Measurements from ENCODE around the gene SNX2.

SNX2 gene

DNA sequence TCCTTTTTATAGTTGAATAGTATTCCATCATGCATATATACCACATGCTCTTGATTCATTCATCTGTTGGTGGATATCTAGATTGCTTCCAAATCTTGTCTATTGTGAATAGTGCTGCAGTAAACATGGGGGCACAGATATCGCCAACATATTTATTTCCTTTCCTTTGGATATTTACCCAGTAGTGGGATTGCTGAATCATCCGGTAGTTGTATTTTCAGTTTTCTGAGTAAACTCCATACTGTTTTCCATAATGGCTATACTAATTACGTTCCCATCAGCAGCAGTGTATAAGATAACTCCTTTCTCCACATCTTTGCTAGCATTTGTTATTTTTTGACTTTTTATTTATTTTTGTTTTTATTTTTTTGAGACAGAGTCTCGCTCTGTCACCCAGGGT is 3.3 kb downstream of the SNX2 start:
- no peak for DNase-seq (ENCODE audit: low read depth, low spot score)
- ChIA-PET CTCF (no interaction called here), POLR2A (no interaction called here)
- TF ChIP-seq, protein P1, sequence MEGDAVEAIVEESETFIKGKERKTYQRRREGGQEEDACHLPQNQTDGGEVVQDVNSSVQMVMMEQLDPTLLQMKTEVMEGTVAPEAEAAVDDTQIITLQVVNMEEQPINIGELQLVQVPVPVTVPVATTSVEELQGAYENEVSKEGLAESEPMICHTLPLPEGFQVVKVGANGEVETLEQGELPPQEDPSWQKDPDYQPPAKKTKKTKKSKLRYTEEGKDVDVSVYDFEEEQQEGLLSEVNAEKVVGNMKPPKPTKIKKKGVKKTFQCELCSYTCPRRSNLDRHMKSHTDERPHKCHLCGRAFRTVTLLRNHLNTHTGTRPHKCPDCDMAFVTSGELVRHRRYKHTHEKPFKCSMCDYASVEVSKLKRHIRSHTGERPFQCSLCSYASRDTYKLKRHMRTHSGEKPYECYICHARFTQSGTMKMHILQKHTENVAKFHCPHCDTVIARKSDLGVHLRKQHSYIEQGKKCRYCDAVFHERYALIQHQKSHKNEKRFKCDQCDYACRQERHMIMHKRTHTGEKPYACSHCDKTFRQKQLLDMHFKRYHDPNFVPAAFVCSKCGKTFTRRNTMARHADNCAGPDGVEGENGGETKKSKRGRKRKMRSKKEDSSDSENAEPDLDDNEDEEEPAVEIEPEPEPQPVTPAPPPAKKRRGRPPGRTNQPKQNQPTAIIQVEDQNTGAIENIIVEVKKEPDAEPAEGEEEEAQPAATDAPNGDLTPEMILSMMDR (IDR thresholded peaks at IDR 0.05; ENCODE audit: insufficient read depth, low read length, missing control alignments): no peak
- H3K4me3 ChIP-seq (ENCODE audit: low read depth, low read length): no peak overlapping the region

DNA sequence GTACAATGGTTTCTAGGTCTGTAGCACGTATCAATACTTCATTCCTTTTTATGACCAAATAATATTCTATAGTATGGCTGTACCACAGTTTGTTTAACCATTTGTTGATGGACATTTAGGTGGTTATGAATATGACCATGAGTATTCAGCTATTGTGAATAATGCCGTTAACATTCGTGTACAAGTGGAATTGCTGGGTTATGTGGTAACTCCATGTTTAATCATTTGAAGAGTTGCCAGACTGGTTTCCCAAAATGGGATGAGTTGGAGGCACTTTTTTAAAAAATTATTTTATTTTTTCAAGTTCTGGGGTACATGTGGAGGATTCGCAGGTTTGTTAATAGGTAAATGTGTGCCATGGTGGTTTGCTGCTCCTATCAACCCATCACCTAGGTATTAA is 4.6 kb downstream of the SNX2 start:
- POLR2A ChIA-PET: no interaction called here

DNA sequence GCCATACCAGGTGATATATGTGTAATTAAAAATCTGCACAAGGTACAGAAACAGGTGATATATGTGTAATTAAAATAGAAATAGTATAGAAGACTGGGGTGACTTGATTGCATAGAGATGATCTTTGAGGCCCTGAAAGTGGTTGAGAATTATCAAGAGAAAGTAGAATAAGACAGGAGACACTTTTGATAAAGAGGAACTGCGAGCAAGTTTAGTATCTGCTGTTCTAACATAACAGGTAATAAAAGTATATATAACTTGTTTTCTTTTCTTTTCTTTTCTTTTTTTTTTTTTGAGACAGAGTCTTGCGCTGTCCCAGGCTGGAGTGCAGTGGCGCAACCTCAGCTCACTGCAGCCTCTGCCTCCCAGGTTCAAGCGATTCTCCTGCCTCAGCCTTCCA is 5.4 kb downstream of the SNX2 start:
- no peak for DNase-seq (ENCODE audit: low read depth, low spot score)
- no peak overlapping the region for H3K4me3 ChIP-seq (ENCODE audit: low read depth, low read length)
- ChIA-PET CTCF (no interaction called here), POLR2A (no interaction called here)
- TF ChIP-seq, protein P1 (IDR thresholded peaks at IDR 0.05; ENCODE audit: insufficient read depth, low read length, missing control alignments): no peak

More for the DNA sequence above, 4.6 kb downstream of the SNX2 start:
- DNase-seq (ENCODE audit: low read depth, low spot score): no peak
- TF ChIP-seq, protein P1 (IDR thresholded peaks at IDR 0.05; ENCODE audit: insufficient read depth, low read length, missing control alignments): no peak
- CTCF ChIA-PET: no interaction called here
- H3K4me3 ChIP-seq (ENCODE audit: low read depth, low read length): no peak overlapping the region

DNA sequence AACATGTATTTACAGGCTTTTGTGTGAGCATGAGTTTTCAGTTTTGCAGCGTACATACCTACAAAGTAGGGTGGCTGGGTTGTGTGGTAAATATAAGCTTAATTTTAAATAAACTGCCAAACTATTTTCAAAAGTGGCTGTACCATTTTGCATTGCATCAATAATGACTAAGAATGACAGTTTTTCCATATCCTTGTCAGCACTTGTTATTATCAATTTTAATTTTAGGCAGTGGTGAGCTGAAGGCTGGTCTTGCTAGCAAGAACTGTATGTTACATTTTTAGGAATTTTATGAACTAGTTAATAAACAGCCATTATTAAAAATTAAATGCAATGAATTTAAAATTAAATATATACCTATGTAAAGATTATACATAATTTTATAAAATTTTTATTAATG is 6.6 kb downstream of the SNX2 start:
- TF ChIP-seq, protein P1 (IDR thresholded peaks at IDR 0.05; ENCODE audit: insufficient read depth, low read length, missing control alignments): no peak
- ChIA-PET CTCF (no interaction called here), POLR2A (no interaction called here)
- DNase-seq (ENCODE audit: low read depth, low spot score): no peak
- H3K4me3 ChIP-seq (ENCODE audit: low read depth, low read length): no peak overlapping the region

DNA sequence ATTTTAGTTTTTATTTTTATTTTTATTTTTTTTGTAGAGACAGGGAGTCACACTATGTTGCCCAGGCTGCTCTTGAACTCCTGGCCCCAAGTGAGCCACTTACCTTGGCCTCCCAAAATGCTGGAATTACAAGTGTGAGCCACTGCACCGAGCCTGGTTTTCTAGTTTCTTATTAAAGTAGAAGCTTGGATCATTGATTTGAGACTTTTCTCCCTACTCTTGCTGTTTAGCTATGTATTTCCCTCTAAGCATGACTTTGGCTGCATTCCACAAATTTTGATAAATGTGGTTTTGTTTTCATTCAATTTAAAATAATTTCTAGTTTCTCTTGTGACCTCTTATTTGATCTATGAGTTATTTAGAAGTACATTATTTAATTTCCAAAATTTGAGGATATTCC is 10.4 kb downstream of the SNX2 start:
- TF ChIP-seq, protein P1 (IDR thresholded peaks at IDR 0.05; ENCODE audit: insufficient read depth, low read length, missing control alignments): no peak
- ChIA-PET CTCF (no interaction called here), POLR2A (no interaction called here)
- no peak overlapping the region for H3K4me3 ChIP-seq (ENCODE audit: low read depth, low read length)
- DNase-seq (ENCODE audit: low read depth, low spot score): no peak

DNA sequence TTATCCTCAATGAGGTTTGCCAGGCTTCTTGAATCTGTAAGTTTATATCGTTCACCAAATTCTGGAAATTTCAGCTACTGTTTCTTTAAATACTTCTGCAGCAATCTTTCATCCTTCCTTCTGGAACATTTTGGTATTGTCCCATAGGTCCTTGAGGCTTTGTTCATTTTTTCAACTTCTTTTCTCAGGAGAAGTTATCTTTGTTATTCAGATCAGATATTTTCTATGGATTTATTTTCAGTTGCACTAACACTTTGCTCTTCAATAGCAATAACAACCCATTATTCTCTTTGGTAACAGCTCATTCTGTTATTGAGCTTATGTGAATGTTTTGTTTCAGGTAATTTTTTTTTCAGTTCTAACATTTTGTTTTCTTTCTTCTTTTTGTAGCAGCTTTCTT is 13.5 kb downstream of the SNX2 start:
- POLR2A ChIA-PET: no interaction called here
- H3K4me3 ChIP-seq (ENCODE audit: low read depth, low read length): no peak overlapping the region
- no peak for DNase-seq (ENCODE audit: low read depth, low spot score)
- CTCF ChIA-PET: interaction anchor here (1.5 kb wide), 1 partner anchor 12 kb away, joined by 6 read pairs; no protein-coding TSS in a partner anchor
- TF ChIP-seq, protein P1 (IDR thresholded peaks at IDR 0.05; ENCODE audit: insufficient read depth, low read length, missing control alignments): no peak

Data from AG04449 (cell line).